COLO668 (cell line): ENCODE data around the gene XKR7.

Experiments used
- DNase-seq: peaks from one replicate; lab custom pipeline; 2025; ENCODE audit not compliant: unreplicated experiment; lab: John Stamatoyannopoulos, UW

Gene XKR7

GRCh38 chr20:31939661-31940060 lies 28.3 kb upstream of the XKR7 start:
- DNase-seq, result no peak

GRCh38 chr20:31943052-31943471 lies 24.9 kb upstream of the XKR7 start:
- DNase-seq, result no peak

- no peak for DNase-seq
Observed at GRCh38 chr20:31945319-31945718, 22.6 kb upstream of the XKR7 start.

GRCh38 chr20:31945785-31946184 lies 22.2 kb upstream of the XKR7 start:
- no peak for DNase-seq

GRCh38 chr20:31948008-31948407 lies 19.9 kb upstream of the XKR7 start:
- DNase-seq, result no peak

- no peak for DNase-seq
Observed at GRCh38 chr20:31949877-31950646, 17.9 kb upstream of the XKR7 start.

- DNase-seq, result no peak
Observed at GRCh38 chr20:31951203-31951529, 16.8 kb upstream of the XKR7 start.

GRCh38 chr20:31951530-31952453 lies 16.2 kb upstream of the XKR7 start, which contains the start of gene PDRG1:
PDRG1 (minus strand) TSS chr20:31952046; CDS start chr20:31951961, 85 bp downstream.
- peak; percentile 99 for DNase-seq

GRCh38 chr20:31953556-31954148 lies 14.3 kb upstream of the XKR7 start:
- DNase-seq, result no peak

GRCh38 chr20:31954500-31954899 lies 13.5 kb upstream of the XKR7 start:
- no peak for DNase-seq

- DNase-seq, result no peak
Observed at GRCh38 chr20:31956556-31957526, 11.1 kb upstream of the XKR7 start.

GRCh38 chr20:31962761-31963160 lies 5.2 kb upstream of the XKR7 start:
- no peak for DNase-seq

- DNase-seq, result no peak
Observed at GRCh38 chr20:31963889-31964288, 4.1 kb upstream of the XKR7 start.

GRCh38 chr20:31966991-31967655 lies 828 bp upstream of the XKR7 start:
- no peak for DNase-seq

- peak; percentile 57 for DNase-seq
Observed at GRCh38 chr20:31968291-31969126, 558 bp downstream of the XKR7 start.

GRCh38 chr20:31969991-31970390 lies 2.0 kb downstream of the XKR7 start:
- no peak for DNase-seq

- DNase-seq, result no peak
Observed at GRCh38 chr20:31972471-31973021, 4.6 kb downstream of the XKR7 start.

- DNase-seq, result no peak
Observed at GRCh38 chr20:31974296-31974695, 6.3 kb downstream of the XKR7 start.

GRCh38 chr20:31974951-31975487 lies 7.1 kb downstream of the XKR7 start:
- DNase-seq, result no peak
